Keratinocyte (primary cell): ENCODE results near the gene ELAVL1.

Experiments
- EZH2 ChIP-seq: IDR thresholded peaks from one replicate; pipeline ENCODE4 v1.6.1; 2012; ENCODE audit warnings: inconsistent platforms, mild to moderate bottlenecking, low read length, moderate library complexity
- TF ChIP-seq, protein P1 (sequence below), 3 experiments: IDR thresholded peaks in 1 of 3; conservative IDR thresholded peaks in 1 of 3; optimal IDR thresholded peaks in 1 of 3; 2 replicates in 2 of 3; 3 replicates in 1 of 3; pipeline versions ENCODE3 to v1.5.1; 2011; ENCODE audit warnings: low read length in 3 of 3, mild to moderate bottlenecking in 3 of 3, moderate library complexity in 2 of 3, control low read depth in 1 of 3, inconsistent platforms in 1 of 3; ENCODE audit not compliant: insufficient read depth in 2 of 3; ENCODE audit errors: extremely low read depth in 1 of 3

DNA sequence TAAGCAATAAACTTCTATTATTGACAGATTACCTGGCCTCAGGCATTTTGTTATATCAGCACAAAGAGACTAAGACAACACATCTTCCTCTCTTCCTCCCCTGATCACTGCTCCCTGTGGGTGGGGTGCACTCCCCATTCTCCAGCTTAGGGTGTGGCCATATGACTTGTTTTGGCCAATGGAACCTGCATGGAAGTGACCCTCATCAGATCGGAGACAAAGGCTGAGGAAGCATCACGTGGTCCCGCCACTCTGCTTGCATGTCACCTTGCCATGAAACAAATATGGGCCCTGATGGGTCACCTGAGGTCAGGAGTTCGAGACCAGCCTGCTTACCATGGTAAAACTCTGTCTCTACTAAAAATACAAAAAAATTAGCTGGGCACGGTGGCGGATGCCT is 33.4 kb upstream of the ELAVL1 start:
- TF ChIP-seq, protein P1, sequence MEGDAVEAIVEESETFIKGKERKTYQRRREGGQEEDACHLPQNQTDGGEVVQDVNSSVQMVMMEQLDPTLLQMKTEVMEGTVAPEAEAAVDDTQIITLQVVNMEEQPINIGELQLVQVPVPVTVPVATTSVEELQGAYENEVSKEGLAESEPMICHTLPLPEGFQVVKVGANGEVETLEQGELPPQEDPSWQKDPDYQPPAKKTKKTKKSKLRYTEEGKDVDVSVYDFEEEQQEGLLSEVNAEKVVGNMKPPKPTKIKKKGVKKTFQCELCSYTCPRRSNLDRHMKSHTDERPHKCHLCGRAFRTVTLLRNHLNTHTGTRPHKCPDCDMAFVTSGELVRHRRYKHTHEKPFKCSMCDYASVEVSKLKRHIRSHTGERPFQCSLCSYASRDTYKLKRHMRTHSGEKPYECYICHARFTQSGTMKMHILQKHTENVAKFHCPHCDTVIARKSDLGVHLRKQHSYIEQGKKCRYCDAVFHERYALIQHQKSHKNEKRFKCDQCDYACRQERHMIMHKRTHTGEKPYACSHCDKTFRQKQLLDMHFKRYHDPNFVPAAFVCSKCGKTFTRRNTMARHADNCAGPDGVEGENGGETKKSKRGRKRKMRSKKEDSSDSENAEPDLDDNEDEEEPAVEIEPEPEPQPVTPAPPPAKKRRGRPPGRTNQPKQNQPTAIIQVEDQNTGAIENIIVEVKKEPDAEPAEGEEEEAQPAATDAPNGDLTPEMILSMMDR (optimal IDR thresholded peaks at IDR 0.05 in 1 of 3, IDR thresholded peaks at IDR 0.05 in 1 of 3, conservative IDR thresholded peaks at IDR 0.05 in 1 of 3; ENCODE audit: extremely low read depth in 1 of 3, insufficient read depth in 2 of 3, low read length in 3 of 3), result no peak
- no peak for TF ChIP-seq EZH2
